ENCODE results near the gene ETS2. TPM values are rescaled to one million over a fixed set of nuclear protein-coding genes. Genes with fewer than 3 reads are reported as not detected.

The ETS2 gene
- total and polyA plus RNA-seq, 2 of the 8 experiments (the other 6 are each of a cell fraction or from before 2014, with no cell fraction given): 11.0 to 45.1 TPM

GRCh38 chr21:38834725-38835124 is 29.0 kb downstream of the ETS2 start:
- Histone ChIP-seq H3K9me3 (ENCODE audit: insufficient read depth in 2 of 2, low read depth in 1 of 2, low read length in 1 of 2) (no peaks in the 10 kb centered on the region; a peak in 1 of 4 replicates), H3K14ac (ENCODE audit: insufficient read length) (no peak overlapping the region), H3K4me2 (ENCODE audit: insufficient read depth in 1 of 2, low read depth in 2 of 2, low read length in 2 of 2) (no peak overlapping the region), H3K4me1 (replicated peaks in 1 of 4; ENCODE audit: control insufficient read depth in 3 of 4, insufficient read depth in 4 of 4, low read length in 3 of 4) (no peaks in the 10 kb centered on the region), H4K5ac (ENCODE audit: insufficient read length, low read depth, low read length) (no peak overlapping the region), H4K8ac (ENCODE audit: extremely low read depth, insufficient read depth, low read length) (no peak overlapping the region), H3K56ac (replicated peaks; ENCODE audit: insufficient read length, low read depth, low read length) (no peak overlapping the region), H3K23ac (ENCODE audit: insufficient read length) (no peak overlapping the region), H3K23me2 (ENCODE audit: low read depth, low read length) (no peaks in the 10 kb centered on the region), H2BK20ac (ENCODE audit: low read length) (no peak overlapping the region), H3K9ac (replicated peaks in 1 of 4; ENCODE audit: extremely low read depth in 1 of 4, low read depth in 3 of 4, low read length in 3 of 4) (no peak overlapping the region), H2BK120ac (replicated peaks; ENCODE audit: low read depth, low read length) (no peak overlapping the region), H4K91ac (replicated peaks; ENCODE audit: insufficient read length, low read length) (no peak overlapping the region), H3K79me1 (ENCODE audit: low read depth, low read length) (no peaks in the 10 kb centered on the region), H3K27ac (ENCODE audit: low read depth, low read length) (no peak overlapping the region), H3K79me2 (ENCODE audit: control insufficient read depth in 1 of 2, insufficient read depth in 2 of 2, low read length in 2 of 2) (no peaks in the 10 kb centered on the region), H3K4ac (replicated peaks; ENCODE audit: insufficient read length, low read depth, low read length) (no peak overlapping the region), H4K20me1 (replicated peaks in 1 of 2; ENCODE audit: control insufficient read depth in 1 of 2, insufficient read depth in 2 of 2, low read length in 2 of 2) (no peaks in the 10 kb centered on the region), H2AK5ac (ENCODE audit: low read depth, low read length) (no peak overlapping the region), H3K27me3 (replicated peaks in 1 of 4; ENCODE audit: control insufficient read depth in 3 of 4, extremely low read depth in 1 of 4, insufficient read depth in 3 of 4, low read length in 3 of 4) (no peaks in the 10 kb centered on the region), H2AFZ (ENCODE audit: low read length) (no peak overlapping the region), H2BK15ac (ENCODE audit: low read length) (no peak overlapping the region), H2BK12ac (ENCODE audit: low read depth, low read length) (no peak overlapping the region), H3K36me3 (ENCODE audit: control insufficient read depth in 2 of 4, insufficient read depth in 4 of 4, low read length in 3 of 4) (no peaks in the 10 kb centered on the region), H2BK5ac (ENCODE audit: low read depth, low read length) (no peak overlapping the region), H3K18ac (ENCODE audit: extremely low read depth, low read length) (no peak overlapping the region), H3K4me3 (ENCODE audit: extremely low read depth in 1 of 4, insufficient read depth in 2 of 4, low read depth in 3 of 4, low read length in 4 of 4) (no peak overlapping the region)
- FAIRE-seq (no peak), DNase-seq (ENCODE audit: low read depth in 1 of 2, low spot score in 2 of 2) (no peak)
- POLR2A ChIA-PET (ENCODE audit: partially characterized antibody): no interaction called here
- CTCF ChIA-PET (ENCODE audit: partially characterized antibody): no interaction called here
- WGBS, 2 experiments (ENCODE audit: extremely low coverage in 1 of 2, insufficient coverage in 1 of 2, insufficient read length in 1 of 2, insufficient replicate concordance in 2 of 2, low coverage in 1 of 2, low lambda C conversion rate in 2 of 2, missing lambda C conversion rate in 1 of 2): 89% methylated on average over 3 of the region's 3 CpGs; no CpG with 5 or more reads in 1 of the 2 experiments
- no peak for TF ChIP-seq GTF2F1 (IDR thresholded peaks at IDR 0.05; ENCODE audit: borderline replicate concordance, low read depth, low read length)
- TF ChIP-seq RNF2 (IDR thresholded peaks at IDR 0.05; ENCODE audit: borderline replicate concordance, low read depth, low read length, missing control alignments, poor library complexity, severe bottlenecking): no peak
- no peak for TF ChIP-seq ATF2 (IDR thresholded peaks at IDR 0.05; ENCODE audit: low read length)
- no peak for TF ChIP-seq BACH1 (IDR thresholded peaks at IDR 0.05; ENCODE audit: low read length)
- TF ChIP-seq JUN (IDR thresholded peaks at IDR 0.05; ENCODE audit: low read depth, low read length): no peak
- TF ChIP-seq SIN3A (conservative IDR thresholded peaks at IDR 0.05 in 1 of 2, IDR thresholded peaks at IDR 0.05 in 1 of 2; ENCODE audit: low read depth in 1 of 2, low read length in 2 of 2): no peak
- TF ChIP-seq FOSL1 (IDR thresholded peaks at IDR 0.05; ENCODE audit: insufficient read depth, low read depth, low read length): no peak
- TF ChIP-seq SRF (IDR thresholded peaks at IDR 0.05; ENCODE audit: low read depth, low read length): no peak
- TF ChIP-seq EGR1 (IDR thresholded peaks at IDR 0.05; ENCODE audit: borderline replicate concordance, low read depth, low read length): no peak
- TF ChIP-seq NANOG (IDR thresholded peaks at IDR 0.05; ENCODE audit: insufficient read depth, low read depth, low read length, poor library complexity, severe bottlenecking): no peak
- TF ChIP-seq KDM4A (IDR thresholded peaks at IDR 0.05; ENCODE audit: low read depth, low read length, severe bottlenecking): no peak
- TF ChIP-seq SIX5 (IDR thresholded peaks at IDR 0.05; ENCODE audit: low read depth, low read length): no peak
- TF ChIP-seq HDAC6 (IDR thresholded peaks at IDR 0.05; ENCODE audit: low read depth, low read length): no peak
